GM19467 (cell line): Measurements from ENCODE around the gene CNNM4.

Source experiments
- ATAC-seq: cut with Tn5 transposase; IDR thresholded peaks from one replicate; pipeline ENCODE4 v1.9.1; 2021; ENCODE audit warnings: mild to moderate bottlenecking, moderate library complexity; ENCODE audit not compliant: unreplicated experiment

The CNNM4 gene

GRCh38 chr2:96809216-96809882 lies 48.6 kb downstream of the CNNM4 start:
- no peak for ATAC-seq

DNA sequence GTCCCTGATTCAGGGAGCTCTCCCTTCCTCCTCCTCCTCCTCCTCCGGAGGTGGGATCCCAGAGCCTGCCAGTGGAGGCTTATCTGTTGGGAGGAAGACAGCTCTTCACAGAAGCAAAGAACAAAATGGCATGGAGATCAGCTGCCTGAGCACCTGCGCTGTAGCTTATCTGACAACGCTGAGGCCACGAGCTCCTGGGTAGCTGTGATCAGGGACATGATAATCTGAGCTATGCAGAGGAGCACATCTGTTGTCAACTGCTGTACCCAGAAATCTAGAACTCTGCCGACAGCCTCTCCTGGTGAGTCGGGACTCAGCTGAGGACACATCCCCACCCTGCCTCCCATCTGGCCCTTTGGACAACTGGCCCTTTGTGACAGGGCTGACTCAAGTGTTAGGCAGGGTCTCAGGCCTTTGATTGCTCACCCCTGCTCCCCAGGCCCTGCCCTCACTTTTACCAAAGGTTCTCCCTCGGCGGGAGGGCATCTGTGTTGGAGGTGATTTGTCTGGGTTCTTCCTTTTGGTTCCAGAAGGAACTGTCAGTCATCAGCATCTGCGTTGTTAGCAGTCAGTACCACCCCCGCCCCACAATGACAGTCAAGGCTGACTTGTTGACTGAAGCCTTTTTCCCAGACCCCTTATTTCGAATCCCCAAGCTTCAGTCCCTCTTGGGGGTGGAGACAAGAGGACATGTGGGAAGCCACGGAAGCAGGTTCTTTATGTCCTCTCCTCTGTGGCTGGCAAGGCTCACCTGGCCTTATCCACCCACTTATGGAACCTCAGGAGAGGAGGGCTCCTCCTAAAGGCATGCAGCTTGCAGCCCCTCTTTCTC lies 49.5 kb downstream of the CNNM4 start:
- ATAC-seq = no peak

GRCh38 chr2:96810783-96811192 lies 50.1 kb downstream of the CNNM4 start:
- no peak for ATAC-seq

DNA sequence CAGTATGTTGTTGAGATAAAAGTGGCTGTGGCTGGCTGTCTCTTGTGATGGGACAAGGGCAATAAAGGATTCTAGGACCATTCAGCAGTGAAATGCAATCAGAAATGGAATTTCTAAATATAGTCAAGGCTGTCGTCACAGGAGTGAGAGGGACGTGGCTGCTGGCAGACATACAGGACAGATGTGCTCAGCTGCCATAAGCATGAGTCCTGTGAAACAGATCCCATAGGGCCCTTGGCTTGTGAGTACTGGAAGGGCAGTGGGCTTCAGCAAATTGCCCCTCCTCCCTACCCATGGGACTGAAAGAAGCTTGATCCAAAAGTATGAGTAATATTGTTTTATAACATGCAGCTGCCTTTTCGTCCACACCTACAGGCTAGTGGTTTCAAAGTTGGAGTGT lies 51.2 kb downstream of the CNNM4 start:
- no peak for ATAC-seq

DNA sequence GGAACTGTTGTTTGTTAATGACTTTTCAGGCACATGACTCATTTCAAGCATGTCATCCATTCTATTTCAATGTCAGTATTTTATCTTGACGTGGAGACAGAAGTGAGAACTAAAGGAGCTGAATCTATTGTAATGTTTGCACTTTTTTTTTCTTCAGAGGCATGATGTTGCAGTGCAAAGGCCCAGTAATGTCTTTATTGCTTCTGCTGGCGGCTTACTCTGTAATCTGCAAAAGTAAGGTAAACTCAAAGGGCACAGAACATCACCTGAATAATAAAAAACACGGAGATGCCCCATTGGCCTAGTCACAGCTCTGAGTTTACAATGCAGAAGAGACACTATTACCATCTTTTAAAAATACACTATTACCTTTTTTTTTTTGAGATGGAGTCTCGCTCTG lies 53.0 kb downstream of the CNNM4 start:
- no peak for ATAC-seq

DNA sequence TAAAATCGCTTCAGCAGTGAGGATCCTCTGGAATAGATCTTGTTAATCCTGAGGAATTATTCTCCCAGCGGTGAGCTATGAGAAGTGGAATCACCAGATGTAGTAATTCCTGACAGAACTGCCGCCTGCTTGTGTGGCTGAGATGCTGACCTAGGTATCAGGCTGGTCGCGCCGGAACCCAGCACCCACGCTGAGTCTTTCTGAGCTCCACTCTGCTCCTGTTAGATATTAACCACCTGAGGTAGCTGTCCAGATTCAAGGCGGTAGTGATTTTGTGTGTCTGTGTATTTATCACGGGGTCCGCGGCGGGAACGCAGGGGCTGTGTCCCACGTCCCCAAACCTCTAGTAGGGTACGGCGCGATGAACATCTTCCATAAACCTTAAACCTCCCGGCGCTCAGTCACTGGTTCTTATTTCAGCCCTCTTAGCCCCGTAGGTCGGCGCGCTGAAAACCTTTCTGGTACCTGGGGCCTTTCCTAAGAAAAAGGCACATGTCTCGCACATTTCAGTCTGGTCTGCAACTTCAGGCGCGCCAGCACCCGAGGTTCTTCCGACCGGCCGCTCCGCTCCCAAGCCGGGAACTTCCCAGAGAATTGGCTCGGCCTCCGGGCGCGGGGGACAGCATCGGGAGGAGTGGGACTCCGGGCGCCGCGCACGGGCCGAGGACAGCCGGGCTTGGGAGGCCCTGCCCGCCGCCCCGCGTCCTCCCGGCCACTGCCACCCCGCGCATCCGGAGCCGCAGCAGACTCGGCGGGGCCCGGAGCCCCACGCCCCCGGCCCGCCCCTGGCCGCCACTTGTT lies 54.8 kb downstream of the CNNM4 start:
- no peak for ATAC-seq

DNA sequence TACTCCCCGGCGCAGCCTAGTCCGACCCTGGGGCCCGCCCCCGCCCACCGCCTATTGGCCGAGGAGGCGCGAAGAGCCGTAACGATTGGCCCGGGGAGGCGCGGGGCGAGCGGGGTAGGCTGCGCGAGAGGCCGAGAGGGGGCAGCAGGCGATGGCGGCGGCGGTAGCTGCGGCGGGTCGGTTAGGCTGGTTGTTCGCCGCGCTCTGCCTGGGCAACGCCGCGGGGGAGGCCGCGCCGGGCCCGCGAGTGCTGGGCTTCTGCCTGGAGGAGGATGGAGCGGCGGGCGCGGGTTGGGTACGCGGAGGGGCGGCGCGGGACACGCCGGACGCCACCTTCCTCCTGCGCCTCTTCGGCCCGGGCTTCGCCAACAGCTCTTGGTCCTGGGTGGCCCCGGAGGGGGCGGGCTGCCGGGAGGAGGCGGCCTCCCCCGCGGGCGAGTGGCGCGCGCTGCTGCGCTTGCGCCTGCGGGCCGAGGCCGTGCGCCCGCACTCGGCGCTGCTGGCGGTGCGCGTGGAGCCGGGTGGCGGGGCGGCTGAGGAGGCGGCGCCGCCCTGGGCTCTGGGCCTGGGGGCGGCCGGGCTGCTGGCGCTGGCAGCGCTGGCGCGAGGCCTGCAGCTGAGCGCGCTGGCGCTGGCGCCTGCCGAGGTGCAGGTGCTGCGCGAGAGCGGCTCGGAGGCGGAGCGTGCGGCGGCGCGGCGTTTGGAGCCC lies 55.6 kb downstream of the CNNM4 start, which contains the start of gene CNNM3:
CNNM3 (plus strand) TSS at position 142 of the 709 bp plus-strand sequence; CDS start at position 152, 10 bp downstream.
- ATAC-seq = peak; percentile 84

DNA sequence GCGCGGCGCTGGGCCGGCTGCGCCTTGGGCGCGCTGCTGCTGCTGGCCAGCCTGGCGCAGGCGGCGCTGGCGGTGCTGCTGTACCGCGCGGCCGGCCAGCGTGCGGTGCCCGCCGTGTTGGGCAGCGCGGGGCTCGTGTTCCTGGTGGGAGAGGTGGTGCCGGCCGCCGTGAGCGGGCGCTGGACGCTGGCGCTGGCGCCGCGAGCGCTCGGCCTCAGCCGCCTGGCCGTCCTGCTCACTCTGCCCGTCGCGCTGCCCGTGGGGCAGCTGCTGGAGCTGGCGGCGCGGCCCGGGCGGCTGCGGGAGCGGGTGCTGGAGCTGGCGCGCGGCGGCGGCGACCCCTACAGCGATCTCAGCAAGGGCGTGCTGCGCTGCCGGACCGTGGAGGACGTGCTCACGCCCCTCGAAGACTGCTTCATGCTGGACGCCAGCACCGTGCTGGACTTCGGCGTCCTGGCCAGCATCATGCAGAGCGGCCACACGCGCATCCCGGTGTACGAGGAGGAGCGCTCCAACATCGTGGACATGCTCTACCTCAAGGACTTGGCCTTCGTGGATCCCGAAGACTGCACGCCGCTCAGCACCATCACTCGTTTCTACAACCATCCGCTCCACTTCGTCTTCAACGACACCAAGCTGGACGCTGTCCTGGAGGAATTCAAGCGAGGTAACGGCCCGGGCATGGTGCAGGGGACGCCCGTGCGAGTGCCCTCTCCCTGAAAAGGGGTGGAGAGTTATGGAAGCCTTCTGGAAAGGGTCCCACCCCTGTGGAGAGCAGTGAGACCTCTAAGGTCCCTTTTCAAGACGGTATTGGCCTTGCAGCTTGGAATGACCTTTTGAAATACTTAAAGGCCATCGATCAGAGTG lies 56.4 kb downstream of the CNNM4 start:
- ATAC-seq = peak; percentile 0

DNA sequence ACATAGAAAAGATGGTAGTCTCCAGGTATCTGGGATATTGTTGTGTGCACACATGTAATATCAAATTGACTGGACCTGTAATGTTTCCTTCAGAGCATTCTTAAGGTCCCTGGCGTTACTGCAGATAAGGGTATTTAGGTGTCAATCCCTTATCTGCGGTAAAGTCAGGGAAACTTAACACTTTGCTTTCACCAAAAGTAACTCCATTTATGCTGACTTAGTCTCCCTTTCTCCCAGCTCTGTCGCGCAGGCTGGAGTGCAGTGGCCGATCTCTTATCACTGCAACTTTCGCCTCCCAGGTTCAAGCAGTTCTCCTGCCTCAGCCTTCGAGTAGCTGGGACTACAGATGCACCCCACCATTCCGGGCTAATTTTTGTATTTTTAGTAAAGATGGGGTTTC lies 57.2 kb downstream of the CNNM4 start:
- ATAC-seq = no peak

- no peak for ATAC-seq
Observed at GRCh38 chr2:96819128-96819875, 58.6 kb downstream of the CNNM4 start.

DNA sequence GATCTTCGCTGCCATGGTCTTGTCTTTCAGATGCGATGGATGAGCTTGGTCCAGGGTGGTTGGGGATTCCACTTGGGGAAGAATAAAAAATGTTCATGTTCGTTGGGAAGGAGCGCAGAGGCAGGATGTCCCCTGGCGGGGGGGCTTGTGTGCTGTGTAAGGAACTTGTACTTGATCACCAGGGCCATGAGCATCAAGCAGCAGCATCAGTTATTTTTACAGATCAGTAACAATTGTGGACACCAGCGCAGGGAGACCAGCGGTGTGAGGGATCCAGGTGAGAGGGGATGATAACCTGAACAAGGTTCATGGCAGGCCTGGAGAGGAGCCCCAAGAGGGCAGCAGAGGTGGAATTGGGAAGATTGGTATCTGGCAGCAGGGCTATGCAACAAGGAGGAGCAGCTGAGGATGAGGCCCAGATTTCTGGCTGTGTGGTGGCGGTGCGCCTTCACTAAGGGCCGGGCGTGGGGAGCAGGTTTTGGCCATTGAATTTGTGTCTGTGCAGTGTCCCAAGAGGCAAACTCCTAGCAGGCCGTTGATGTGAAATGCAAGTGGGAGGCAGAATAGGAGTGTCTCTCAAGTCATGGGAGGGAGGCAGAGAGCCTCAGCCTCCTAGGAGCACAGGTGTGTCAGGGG lies 59.3 kb downstream of the CNNM4 start:
- no peak for ATAC-seq

GRCh38 chr2:96821113-96821675 lies 60.5 kb downstream of the CNNM4 start:
- no peak for ATAC-seq

DNA sequence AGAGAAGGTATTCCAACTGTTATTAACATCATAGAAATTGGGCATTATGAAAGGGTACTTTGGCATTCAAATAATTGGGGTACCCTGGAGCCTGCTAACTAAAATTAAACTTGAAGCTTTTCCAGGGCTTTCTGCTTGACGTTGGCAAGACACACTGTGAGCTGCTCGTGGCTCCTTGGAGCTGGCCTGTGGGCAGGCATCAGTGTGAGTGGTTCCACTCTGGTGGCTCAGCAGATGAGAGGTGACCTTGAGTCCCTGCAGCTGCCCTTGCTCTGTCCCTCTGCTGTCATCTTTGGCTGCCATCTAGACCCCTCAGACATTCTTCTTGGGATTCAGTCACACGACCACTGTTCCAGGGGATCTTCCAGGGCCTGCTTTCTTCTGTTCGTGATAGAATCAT lies 62.1 kb downstream of the CNNM4 start:
- ATAC-seq = no peak

DNA sequence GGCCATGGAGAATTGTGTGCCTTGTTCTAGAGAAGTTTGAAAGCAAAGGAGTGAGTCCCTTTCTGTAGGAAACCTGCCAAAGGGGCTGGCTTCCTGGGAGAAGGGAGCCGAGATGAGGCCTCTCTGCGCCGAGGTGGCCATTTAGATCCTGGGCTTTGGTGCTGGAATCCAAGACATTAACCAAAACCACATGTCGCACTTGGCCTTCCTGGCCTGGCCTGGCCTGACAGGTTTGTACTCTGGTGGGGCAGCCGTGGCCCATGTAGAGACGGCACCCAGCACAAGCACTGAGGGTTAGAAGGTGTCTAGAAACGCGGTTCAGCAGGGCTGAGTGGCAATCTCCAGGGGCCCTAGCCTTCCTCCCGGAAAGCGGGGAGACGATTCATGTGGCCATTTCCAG lies 62.5 kb downstream of the CNNM4 start:
- no peak for ATAC-seq

DNA sequence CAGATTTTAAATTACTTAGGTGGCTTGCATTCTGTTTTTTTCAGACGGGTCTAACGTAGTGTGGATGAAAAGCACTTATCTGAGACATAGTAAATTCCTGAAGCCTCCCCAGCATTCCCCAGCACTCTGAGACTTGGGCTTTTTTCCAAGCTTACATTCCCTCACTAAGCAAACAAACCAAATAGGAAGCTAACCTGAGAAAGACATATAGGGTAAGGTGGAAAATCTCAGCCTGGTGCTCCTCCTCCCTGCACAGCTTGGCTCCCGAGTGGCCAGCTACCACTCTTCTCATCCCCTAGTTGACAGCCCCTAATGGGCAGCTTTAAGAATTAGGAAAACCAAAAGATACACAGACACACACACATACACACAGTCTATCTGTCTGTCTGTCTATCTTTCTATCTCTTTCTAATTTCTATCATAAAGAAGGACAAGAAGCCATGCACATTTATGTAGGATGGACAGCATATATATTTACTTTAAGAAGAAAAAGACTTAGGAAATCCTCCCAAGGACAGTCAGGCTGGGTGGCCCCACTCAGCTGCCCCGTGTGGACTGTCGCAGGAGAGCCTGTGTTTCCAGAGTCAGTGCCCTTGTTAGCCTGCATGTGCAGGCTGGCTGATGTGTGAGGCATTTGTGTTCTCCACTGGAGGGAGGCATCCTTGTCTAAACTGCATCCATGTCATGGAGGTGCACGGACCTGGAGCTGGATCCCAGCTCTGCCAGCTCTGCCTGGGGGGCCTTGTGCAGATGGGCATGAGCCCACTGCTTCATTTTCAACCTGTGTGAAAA lies 63.6 kb downstream of the CNNM4 start:
- ATAC-seq = no peak

DNA sequence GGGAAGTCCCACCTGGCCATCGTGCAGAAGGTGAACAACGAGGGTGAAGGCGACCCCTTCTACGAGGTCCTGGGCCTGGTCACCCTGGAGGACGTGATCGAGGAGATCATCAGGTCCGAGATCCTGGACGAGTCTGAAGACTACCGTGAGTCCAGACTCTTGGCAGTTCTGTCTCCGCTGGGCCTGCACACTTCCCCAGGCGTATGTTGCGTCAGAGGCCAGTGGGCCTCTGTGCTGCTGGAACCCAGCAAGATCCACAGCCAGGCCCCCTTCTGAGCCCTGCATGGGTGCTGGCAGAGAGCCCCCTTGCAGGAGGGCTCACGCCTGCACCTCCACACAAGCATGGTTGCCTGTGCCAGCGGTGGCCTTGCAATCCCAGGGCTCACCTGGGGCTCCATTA lies 64.4 kb downstream of the CNNM4 start:
- no peak for ATAC-seq

DNA sequence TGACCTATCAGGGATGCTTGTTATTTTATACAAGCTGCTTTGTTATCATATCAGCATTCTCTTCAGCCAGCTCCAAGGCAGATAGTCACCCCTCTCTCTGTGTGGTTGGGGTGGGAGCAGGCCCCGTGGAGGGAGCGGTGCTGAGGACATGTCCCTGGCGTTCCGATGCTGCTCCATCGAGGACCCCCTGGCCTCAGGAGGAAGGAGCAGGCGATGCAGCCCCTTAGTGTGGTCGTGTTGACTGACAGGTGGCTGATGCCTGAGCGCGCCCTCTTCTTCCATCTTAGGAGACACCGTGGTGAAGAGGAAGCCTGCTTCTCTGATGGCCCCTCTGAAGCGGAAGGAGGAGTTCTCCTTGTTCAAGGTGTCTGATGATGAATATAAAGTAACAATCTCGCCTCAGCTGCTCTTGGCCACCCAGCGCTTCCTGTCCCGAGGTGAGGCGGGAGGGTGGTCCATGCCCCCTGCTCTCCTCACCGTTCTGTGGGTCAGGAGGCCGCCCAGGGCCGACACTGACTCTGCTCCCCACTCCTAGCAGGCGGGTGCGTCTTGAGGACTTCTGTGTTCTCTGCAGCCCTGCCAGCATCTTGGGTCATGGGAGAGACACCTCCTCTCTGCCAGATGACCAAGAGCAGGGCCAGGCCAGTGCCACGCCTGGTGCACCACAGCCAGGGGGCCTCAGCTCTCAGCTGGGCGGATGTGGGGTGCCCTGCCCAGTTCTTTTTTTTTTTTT lies 66.0 kb downstream of the CNNM4 start:
- no peak for ATAC-seq
